H9 (cell line): ENCODE results near the gene SLC24A3. TPM values are rescaled to one million over a fixed set of nuclear protein-coding genes. Genes with fewer than 3 reads are reported as not detected.

Experiments
- DNase-seq: peaks from one replicate; pipeline ENCODE4 v3.0.0-alpha.2; 2017
- H2AFZ ChIP-seq: one replicate; pipeline ENCODE4 v1.6.1; 2013; ENCODE audit warnings: mild to moderate bottlenecking, low read length, control low read depth, moderate library complexity
- H2AK5ac ChIP-seq: 2 replicates; pipeline ENCODE4 v1.6.1; 2013; ENCODE audit warnings: low read length, control low read depth, mixed read lengths; ENCODE audit not compliant: insufficient read length
- H2BK120ac ChIP-seq: one replicate; pipeline ENCODE4 v1.6.1; 2013; ENCODE audit warnings: low read depth, mild to moderate bottlenecking, low read length, control low read depth, inconsistent platforms; ENCODE audit not compliant: poor library complexity, severe bottlenecking
- H2BK12ac ChIP-seq: 2 replicates; pipeline ENCODE4 v1.6.1; 2013; ENCODE audit warnings: low read length, control low read depth, mixed read lengths, low read depth; ENCODE audit not compliant: insufficient read length
- H2BK15ac ChIP-seq: 2 replicates; pipeline ENCODE4 v1.6.1; 2013; ENCODE audit warnings: low read depth, low read length, control low read depth
- H2BK20ac ChIP-seq: one replicate; pipeline ENCODE4 v1.6.1; 2013; ENCODE audit warnings: low read depth, mild to moderate bottlenecking, low read length, control low read depth, inconsistent platforms; ENCODE audit not compliant: poor library complexity, severe bottlenecking
- H2BK5ac ChIP-seq: 2 replicates; pipeline ENCODE4 v1.6.1; 2013; ENCODE audit warnings: low read length, control low read depth, mixed read lengths; ENCODE audit not compliant: insufficient read length
- H3K14ac ChIP-seq: 2 replicates; pipeline ENCODE4 v1.6.1; 2013; ENCODE audit warnings: low read length, control low read depth; ENCODE audit not compliant: insufficient read depth
- H3K18ac ChIP-seq: 2 replicates; pipeline ENCODE4 v1.6.1; 2013; ENCODE audit warnings: low read depth, mild to moderate bottlenecking, mixed read lengths, low read length, control low read depth; ENCODE audit not compliant: insufficient read length
- H3K23ac ChIP-seq: 2 replicates; pipeline ENCODE4 v1.6.1; 2013; ENCODE audit warnings: low read length, control low read depth, mixed read lengths, low read depth; ENCODE audit not compliant: insufficient read length
- H3K23me2 ChIP-seq: 2 replicates; pipeline ENCODE4 v1.6.1; 2013; ENCODE audit warnings: low read depth, mild to moderate bottlenecking, mixed read lengths, low read length, control low read depth; ENCODE audit not compliant: insufficient read length, poor library complexity, severe bottlenecking
- H3K27ac ChIP-seq: 2 replicates; pipeline ENCODE4 v1.5.1; 2013; ENCODE audit warnings: low read length, control low read depth, mixed read lengths, low read depth; ENCODE audit not compliant: insufficient read length
- H3K27me3 ChIP-seq: 2 replicates; pipeline ENCODE4 v1.6.1; 2013; ENCODE audit warnings: low read length, control low read depth, inconsistent platforms; ENCODE audit not compliant: insufficient read depth
- H3K4ac ChIP-seq: 2 replicates; pipeline ENCODE4 v1.6.1; 2013; ENCODE audit warnings: low read depth, mild to moderate bottlenecking, control low read depth, inconsistent platforms, low read length, moderate library complexity
- H3K4me1 ChIP-seq: 2 replicates; pipeline ENCODE4 v1.6.1; 2013; ENCODE audit warnings: low read length, control low read depth, inconsistent platforms; ENCODE audit not compliant: insufficient read depth
- H3K4me2 ChIP-seq: 2 replicates; pipeline ENCODE4 v1.6.1; 2013; ENCODE audit warnings: low read length, control low read depth, mixed read lengths; ENCODE audit not compliant: insufficient read length, insufficient read depth
- H3K56ac ChIP-seq: 2 replicates; pipeline ENCODE4 v1.6.1; 2013; ENCODE audit warnings: low read depth, mild to moderate bottlenecking, mixed read lengths, low read length, control low read depth; ENCODE audit not compliant: insufficient read length
- H3K79me1 ChIP-seq: 2 replicates; pipeline ENCODE4 v1.6.1; 2013; ENCODE audit warnings: low read depth, mild to moderate bottlenecking, moderate library complexity, low read length, control low read depth, inconsistent platforms; ENCODE audit not compliant: insufficient read depth, poor library complexity, severe bottlenecking
- H3K79me2 ChIP-seq: 2 replicates; pipeline ENCODE4 v1.6.1; 2013; ENCODE audit warnings: low read length, control low read depth, inconsistent platforms; ENCODE audit not compliant: insufficient read depth
- H3K9ac ChIP-seq: 2 replicates; pipeline ENCODE4 v1.6.1; 2013; ENCODE audit warnings: low read length, control low read depth, mixed read lengths; ENCODE audit not compliant: insufficient read length; ENCODE audit errors: extremely low read depth
- H3K9me3 ChIP-seq: one replicate; pipeline ENCODE4 v1.6.1; 2013; ENCODE audit warnings: low read depth, low read length, inconsistent platforms; ENCODE audit not compliant: control insufficient read depth
- H3T11ph ChIP-seq: one replicate; pipeline ENCODE4 v1.6.1; 2013; ENCODE audit warnings: mild to moderate bottlenecking, low read length, control low read depth, inconsistent platforms
- H4K20me1 ChIP-seq: one replicate; pipeline ENCODE4 v1.6.1; 2013; ENCODE audit not compliant: control insufficient read depth, insufficient read length, insufficient read depth
- H4K5ac ChIP-seq: 2 replicates; pipeline ENCODE4 v1.6.1; 2013; ENCODE audit warnings: low read depth, mild to moderate bottlenecking, mixed read lengths, low read length, control low read depth; ENCODE audit not compliant: insufficient read length
- H4K8ac ChIP-seq: replicated peaks from 2 replicates; pipeline ENCODE4 v1.6.1; 2013; ENCODE audit warnings: low read length, control low read depth, mixed read lengths, low read depth; ENCODE audit not compliant: insufficient read length
- H4K91ac ChIP-seq: 2 replicates; pipeline ENCODE4 v1.6.1; 2013; ENCODE audit warnings: low read depth, mild to moderate bottlenecking, moderate library complexity, mixed read lengths, low read length, control low read depth; ENCODE audit not compliant: insufficient read length
- H3K27ac Mint-ChIP-seq, 3 experiments: 2 replicates in 2 of 3; 3 replicates in 1 of 3; pipeline ENCODE4 v1.8.0; 2020 to 2021; ENCODE audit warnings: mixed read lengths in 3 of 3, mild to moderate bottlenecking in 1 of 3, moderate library complexity in 1 of 3
- H3K27me3 Mint-ChIP-seq: 2 replicates; pipeline ENCODE4 v1.8.0; 2021; ENCODE audit warnings: low read depth, mild to moderate bottlenecking, moderate library complexity, mixed read lengths
- H3K36me3 Mint-ChIP-seq, 3 experiments: 2 replicates in 2 of 3; 3 replicates in 1 of 3; pipeline ENCODE4 v1.8.0; 2020 to 2021; ENCODE audit warnings: low read depth in 3 of 3, mixed read lengths in 3 of 3; ENCODE audit not compliant: insufficient read depth in 1 of 3
- H3K4me1 Mint-ChIP-seq, 2 experiments: 2 replicates each; pipeline ENCODE4 v1.8.0; 2020; ENCODE audit warnings: mixed read lengths in 2 of 2
- H3K4me3 Mint-ChIP-seq, 2 experiments: 2 replicates in 1 of 2; 3 replicates in 1 of 2; pipeline ENCODE4 v1.8.0; 2020 to 2021; ENCODE audit warnings: mild to moderate bottlenecking in 2 of 2, mixed read lengths in 2 of 2, moderate library complexity in 1 of 2
- H3K9me3 Mint-ChIP-seq, 2 experiments: 2 replicates in 1 of 2; 3 replicates in 1 of 2; pipeline ENCODE4 v1.8.0; 2020; ENCODE audit warnings: mild to moderate bottlenecking in 2 of 2, mixed read lengths in 2 of 2, moderate library complexity in 1 of 2
- WGBS: extraction: QIAGEN DNeasy Blood & Tissue Kit; methylation state at CpG from one replicate; pipeline ENCODE4 v1.1.7; 2013; ENCODE audit warnings: missing lambda C conversion rate, low lambda C conversion rate, mixed read lengths; ENCODE audit not compliant: insufficient read length; ENCODE audit errors: extremely low coverage; 5-methylcytosine and 5-hydroxymethylcytosine counted together
- total RNA-seq: library from RNA; stranded (reverse); gene quantifications from 2 replicates; pipeline ENCODE4 v1.2.1, GENCODE V29; 2021
- TF ChIP-seq, protein P1 (sequence below): fragments of 200-600 bp; sonication (generic); conservative IDR thresholded peaks from 3 replicates; pipeline ENCODE4 v1.8.0; 2021; ENCODE audit warnings: antibody characterized with exemption, mild to moderate bottlenecking

Gene SLC24A3
- total RNA-seq, 1 experiment from 2014 or later: 0.83 TPM

DNA sequence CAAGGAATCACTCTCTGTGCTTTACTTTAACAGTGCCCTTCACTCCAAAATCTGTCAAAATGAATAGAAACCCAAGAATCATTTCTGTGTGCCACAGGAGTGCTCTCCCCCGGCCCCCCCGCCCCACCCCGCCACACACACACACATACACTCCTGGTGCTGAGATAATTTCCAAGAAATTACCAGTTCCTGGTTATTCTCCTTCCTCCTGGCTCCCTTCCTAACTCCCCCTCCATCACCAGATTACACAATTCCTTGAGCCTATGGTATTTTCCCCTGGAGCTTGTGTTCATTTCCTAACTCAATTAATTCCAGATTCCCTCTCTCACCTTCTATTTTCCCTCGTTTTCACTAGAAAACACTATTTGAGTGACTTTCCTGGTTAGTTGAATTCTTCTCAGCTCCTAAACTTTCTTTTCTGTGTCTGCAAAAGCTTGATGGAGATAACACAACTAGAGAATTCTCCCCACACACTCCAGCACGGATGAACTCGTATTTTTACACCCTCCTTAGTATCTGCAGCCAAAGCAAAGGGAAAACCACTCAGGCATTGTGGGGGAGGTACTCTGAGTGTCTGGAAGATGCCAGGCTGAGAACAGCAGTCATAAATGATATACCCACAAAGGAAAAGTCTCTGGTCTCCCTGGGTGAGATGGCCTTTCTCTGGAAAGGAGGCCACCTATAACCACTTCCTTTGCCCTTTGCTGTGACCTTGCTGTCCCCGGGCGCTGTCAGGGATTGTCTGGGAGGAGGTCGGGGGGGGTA is 1.9 kb upstream of the SLC24A3 start:
- no peak overlapping the region for H4K91ac ChIP-seq
- DNase-seq: no peak
- no peak overlapping the region for H2BK12ac ChIP-seq
- peaks cover 58% of the 10 kb centered on the region for H3K27me3 Mint-ChIP-seq
- H3K4me1 Mint-ChIP-seq: peaks cover 51 to 53% of the 10 kb centered on the region in 2 experiments
- no peak overlapping the region; a peak in 1 of 7 replicates for H3K27ac Mint-ChIP-seq
- H2AFZ ChIP-seq: no peak overlapping the region
- H4K8ac ChIP-seq: no peak overlapping the region
- H4K20me1 ChIP-seq: no peaks in the 10 kb centered on the region
- no peaks in the 10 kb centered on the region for H3K9me3 ChIP-seq
- H4K5ac ChIP-seq: no peak overlapping the region
- peaks cover 19% of the 10 kb centered on the region for H3K4me1 ChIP-seq
- H2BK15ac ChIP-seq: no peak overlapping the region
- H3K4me2 ChIP-seq: no peak overlapping the region
- H2BK20ac ChIP-seq: no peak overlapping the region
- no peak overlapping the region for H3K23ac ChIP-seq
- H3K18ac ChIP-seq: no peak overlapping the region
- H3K9me3 Mint-ChIP-seq: 0 out of 5 replicates have a peak, but pooled peaks cover 0 to 3% of the 10 kb centered on the region in 2 experiments
- no peaks in the 10 kb centered on the region for H3K79me2 ChIP-seq
- no peaks in the 10 kb centered on the region for H3K79me1 ChIP-seq
- H3K27me3 ChIP-seq: peaks cover 10% of the 10 kb centered on the region; the same call in 1 of the 2 replicates
- H3K14ac ChIP-seq: no peak overlapping the region
- H2BK120ac ChIP-seq: no peak overlapping the region
- H3K27ac ChIP-seq: no peak overlapping the region
- no CpG with 5 or more reads among the region's 9 CpGs for WGBS
- H3K23me2 ChIP-seq: peaks cover 13% of the 10 kb centered on the region
- H3K4me3 Mint-ChIP-seq: peak overlapping the region in 1 of 2 experiments; percentile 76; a peak in 2 of 5 replicates
- H3K9ac ChIP-seq: no peak overlapping the region
- no peak overlapping the region for H3K56ac ChIP-seq
- H2BK5ac ChIP-seq: no peak overlapping the region
- no peak overlapping the region for H2AK5ac ChIP-seq
- no peak overlapping the region for H3T11ph ChIP-seq
- H3K36me3 Mint-ChIP-seq: no peaks in the 10 kb centered on the region; a peak in 1 of 7 replicates
- H3K4ac ChIP-seq: no peak overlapping the region
- TF ChIP-seq, protein P1, sequence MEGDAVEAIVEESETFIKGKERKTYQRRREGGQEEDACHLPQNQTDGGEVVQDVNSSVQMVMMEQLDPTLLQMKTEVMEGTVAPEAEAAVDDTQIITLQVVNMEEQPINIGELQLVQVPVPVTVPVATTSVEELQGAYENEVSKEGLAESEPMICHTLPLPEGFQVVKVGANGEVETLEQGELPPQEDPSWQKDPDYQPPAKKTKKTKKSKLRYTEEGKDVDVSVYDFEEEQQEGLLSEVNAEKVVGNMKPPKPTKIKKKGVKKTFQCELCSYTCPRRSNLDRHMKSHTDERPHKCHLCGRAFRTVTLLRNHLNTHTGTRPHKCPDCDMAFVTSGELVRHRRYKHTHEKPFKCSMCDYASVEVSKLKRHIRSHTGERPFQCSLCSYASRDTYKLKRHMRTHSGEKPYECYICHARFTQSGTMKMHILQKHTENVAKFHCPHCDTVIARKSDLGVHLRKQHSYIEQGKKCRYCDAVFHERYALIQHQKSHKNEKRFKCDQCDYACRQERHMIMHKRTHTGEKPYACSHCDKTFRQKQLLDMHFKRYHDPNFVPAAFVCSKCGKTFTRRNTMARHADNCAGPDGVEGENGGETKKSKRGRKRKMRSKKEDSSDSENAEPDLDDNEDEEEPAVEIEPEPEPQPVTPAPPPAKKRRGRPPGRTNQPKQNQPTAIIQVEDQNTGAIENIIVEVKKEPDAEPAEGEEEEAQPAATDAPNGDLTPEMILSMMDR: no peak
